OCI-LY7 (cell line): ENCODE data around the gene CUX1. TPM values are rescaled to one million over a fixed set of nuclear protein-coding genes. Genes with fewer than 3 reads are reported as not detected.

ENCODE experiments used
- BruUV-seq: library from RNA; stranded (reverse); fragments of 400-500 nt; replicated peaks from 2 replicates; lab custom pipeline; 2021; lab: Mats Ljungman, UMichigan
- CTCF ChIA-PET: fragments of 300-600 bp; sonication (Branson Sonifier 250); formaldehyde crosslinking; loops from one replicate; lab custom pipeline; 2022; ENCODE audit warnings: antibody characterized with exemption; ENCODE audit not compliant: unreplicated experiment; lab: Charles Lee
- POLR2A ChIA-PET: fragments of 300-600 bp; sonication (Branson Sonifier 250); formaldehyde crosslinking; loops from one replicate; lab custom pipeline; 2022; ENCODE audit warnings: antibody characterized with exemption; lab: Charles Lee
- DNase-seq: peaks from one replicate; pipeline ENCODE4 v3.0.0-alpha.2; 2015; ENCODE audit warnings: low spot score
- H2AFZ ChIP-seq: fragments of 200-600 bp; sonication (generic), shearing (Covaris generic); 2 replicates; pipeline ENCODE4 v1.6.1; 2014; ENCODE audit warnings: mild to moderate bottlenecking, antibody characterized with exemption, low read length, moderate library complexity
- H3K27ac ChIP-seq: fragments of 200-600 bp; sonication (generic); 2 replicates; pipeline ENCODE4 v1.5.1; 2014; ENCODE audit warnings: mixed run types, low read depth, mild to moderate bottlenecking, moderate library complexity, low read length, inconsistent platforms; ENCODE audit not compliant: poor library complexity, severe bottlenecking
- H3K36me3 ChIP-seq: fragments of 200-600 bp; sonication (generic); 2 replicates; pipeline ENCODE4 v1.6.1; 2014; ENCODE audit warnings: mild to moderate bottlenecking, antibody characterized with exemption, low read length, moderate library complexity, mixed read lengths; ENCODE audit not compliant: insufficient read depth
- H3K4me1 ChIP-seq: fragments of 200-600 bp; sonication (generic); 2 replicates; pipeline ENCODE4 v1.5.1; 2014; ENCODE audit warnings: mild to moderate bottlenecking, low read length; ENCODE audit not compliant: insufficient read depth, poor library complexity, severe bottlenecking
- H3K4me2 ChIP-seq: fragments of 200-600 bp; sonication (generic); 2 replicates; pipeline ENCODE4 v1.6.1; 2014; ENCODE audit warnings: mild to moderate bottlenecking, low read length
- H3K4me3 ChIP-seq: fragments of 200-600 bp; sonication (generic); 2 replicates; pipeline ENCODE4 v1.5.1; 2014; ENCODE audit warnings: mild to moderate bottlenecking, low read depth, low read length; ENCODE audit not compliant: poor library complexity, severe bottlenecking
- H3K79me2 ChIP-seq: fragments of 200-600 bp; sonication (generic); 2 replicates; pipeline ENCODE4 v1.6.1; 2016; ENCODE audit warnings: low read depth, mild to moderate bottlenecking, low read length, moderate library complexity, mixed read lengths; ENCODE audit not compliant: insufficient read depth
- H3K9me2 ChIP-seq: fragments of 200-600 bp; sonication (generic); 2 replicates; pipeline ENCODE4 v1.6.1; 2016; ENCODE audit warnings: mild to moderate bottlenecking, low read length, mixed read lengths; ENCODE audit not compliant: insufficient read depth
- H3K9me3 ChIP-seq: fragments of 200-600 bp; sonication (generic); 2 replicates; pipeline ENCODE4 v1.6.1; 2014; ENCODE audit warnings: mild to moderate bottlenecking, mixed run types, low read length, mixed read lengths
- H4K20me1 ChIP-seq: fragments of 200-600 bp; sonication (generic); 2 replicates; pipeline ENCODE4 v1.6.1; 2014; ENCODE audit warnings: mild to moderate bottlenecking, antibody characterized with exemption, low read length, moderate library complexity, mixed read lengths; ENCODE audit not compliant: insufficient read depth
- CTCF ChIP-seq: fragments of 200-600 bp; sonication (generic); conservative IDR thresholded peaks from 2 replicates; pipeline ENCODE4 v1.5.1; 2014; ENCODE audit warnings: mild to moderate bottlenecking, antibody characterized with exemption, low read length, moderate library complexity, mixed read lengths
- EZH2phosphoT487 ChIP-seq: fragments of 200-600 bp; sonication (generic); IDR thresholded peaks from 2 replicates; pipeline ENCODE4 v1.6.1; 2018; ENCODE audit warnings: low read depth, borderline replicate concordance, mild to moderate bottlenecking, mixed run types, antibody characterized with exemption, low read length, moderate library complexity, mixed read lengths
- intact Hi-C: fragments of 100-400 bp; cut with micrococcal nuclease; formaldehyde crosslinking; loops from one replicate; pipeline ENCODE4 v1.10.0; 2022; ENCODE audit not compliant: unreplicated experiment
- total RNA-seq, 2 experiments: library from RNA; depleted of rRNA in 1 of 2; stranded (reverse); fragments of >200 nt in 1 of 2; shearing (Covaris generic) in 1 of 2; gene quantifications; 2 replicates each; pipeline ENCODE4 v1.2.3, GENCODE V29; 2014 to 2022

Gene CUX1
- total RNA-seq, 2 experiments from 2014 or later, result 143 to 199 TPM

DNA sequence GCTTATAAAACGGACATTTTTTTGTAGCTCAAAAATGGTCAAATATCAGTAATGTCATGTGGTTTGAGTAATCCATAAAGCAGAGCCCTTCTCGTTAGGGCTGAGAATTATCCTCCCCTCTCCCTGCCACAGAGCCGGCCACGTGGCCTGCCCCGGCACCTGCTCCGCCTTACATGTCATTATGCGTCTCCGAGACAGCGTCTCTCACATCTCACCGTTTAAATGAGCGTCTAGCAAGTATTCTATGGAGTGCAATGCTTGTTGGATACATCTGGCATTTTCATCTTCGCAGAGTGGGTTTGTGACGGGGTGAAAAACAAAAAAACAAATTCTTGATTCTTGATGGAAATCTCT lies 86.1 kb downstream of the CUX1 start:
- no peak overlapping the region for H3K27ac ChIP-seq
- ChIA-PET POLR2A (interaction anchor here (0.8 to 1.1 kb wide), 2 partner anchors 16 to 33 kb away, joined by 3 read pairs; no protein-coding TSS in a partner anchor), CTCF (no interaction called here)
- peaks cover 7% of the 10 kb centered on the region for H4K20me1 ChIP-seq
- TF ChIP-seq CTCF, result no peak
- no peak for TF ChIP-seq EZH2phosphoT487
- H3K4me1 ChIP-seq, result peaks cover 16% of the 10 kb centered on the region
- H3K9me2 ChIP-seq, result no peaks in the 10 kb centered on the region
- DNase-seq, result no peak
- no TSS peak for BruUV-seq
- no peaks in the 10 kb centered on the region for H3K9me3 ChIP-seq
- no peak overlapping the region for H3K4me2 ChIP-seq
- no peak overlapping the region for H3K4me3 ChIP-seq
- H2AFZ ChIP-seq, result no peak overlapping the region
- intact Hi-C loops, result no loop called here
- peaks cover 90% of the 10 kb centered on the region for H3K36me3 ChIP-seq
- H3K79me2 ChIP-seq, result peaks cover 100% of the 10 kb centered on the region

GRCh38 chr7:101904019-101904418 lies 86.6 kb downstream of the CUX1 start:
- Histone ChIP-seq H4K20me1 (peaks cover 9% of the 10 kb centered on the region), H3K4me1 (peaks cover 19% of the 10 kb centered on the region), H3K9me2 (no peaks in the 10 kb centered on the region), H2AFZ (no peak overlapping the region), H3K4me3 (no peak overlapping the region), H3K36me3 (peaks cover 87% of the 10 kb centered on the region), H3K79me2 (peaks cover 100% of the 10 kb centered on the region), H3K4me2 (no peak overlapping the region), H3K27ac (no peak overlapping the region), H3K9me3 (no peaks in the 10 kb centered on the region)
- CTCF ChIA-PET, result no interaction called here
- POLR2A ChIA-PET, result interaction anchor here (0.7 to 1.1 kb wide), 3 partner anchors 15 to 209 kb away, joined by 3 to 5 read pairs (median 3); no protein-coding TSS in a partner anchor
- no peak for DNase-seq
- no peak for TF ChIP-seq EZH2phosphoT487
- TF ChIP-seq CTCF, result no peak
- no TSS peak for BruUV-seq
- intact Hi-C loops, result no loop called here

DNA sequence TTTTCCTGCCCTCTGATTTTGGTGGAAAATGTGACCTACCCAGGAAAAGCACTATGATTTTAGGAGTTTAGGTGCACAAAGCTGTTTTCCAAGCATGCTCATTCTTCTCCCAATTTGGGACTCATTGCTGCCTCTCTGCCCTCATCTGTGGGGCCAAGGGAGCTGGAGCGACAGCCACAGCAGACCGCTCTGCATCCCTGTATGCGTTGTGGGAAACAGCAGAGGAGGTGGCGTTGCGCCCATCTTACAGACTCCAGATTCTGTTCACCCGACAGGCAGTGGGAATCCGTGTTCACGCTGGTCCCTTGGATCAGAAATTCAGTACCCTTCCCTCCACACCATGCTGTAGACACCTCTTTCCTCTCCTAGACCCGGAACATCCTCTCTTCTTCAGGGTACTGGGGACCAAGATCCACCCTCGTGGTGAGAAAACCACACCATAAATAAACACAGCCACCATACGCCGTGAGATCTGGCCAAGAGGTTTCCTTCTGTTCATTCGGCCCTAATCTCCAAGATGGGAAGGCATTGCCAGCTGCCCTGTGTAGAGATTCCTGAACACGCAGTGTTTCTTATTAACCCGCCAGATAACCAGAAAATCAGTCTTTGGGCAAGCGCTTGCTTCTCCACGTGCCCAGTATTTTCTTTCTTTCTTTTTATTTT lies 87.9 kb downstream of the CUX1 start:
- H2AFZ ChIP-seq, result no peak overlapping the region
- DNase-seq, result no peak
- CTCF ChIA-PET, result no interaction called here
- H3K27ac ChIP-seq, result no peak overlapping the region
- peaks cover 9% of the 10 kb centered on the region for H4K20me1 ChIP-seq
- no peak overlapping the region for H3K4me2 ChIP-seq
- H3K4me1 ChIP-seq, result peaks cover 19% of the 10 kb centered on the region
- H3K9me2 ChIP-seq, result no peaks in the 10 kb centered on the region
- BruUV-seq, result no TSS peak
- H3K9me3 ChIP-seq, result no peaks in the 10 kb centered on the region
- peaks cover 100% of the 10 kb centered on the region for H3K79me2 ChIP-seq
- no peak overlapping the region for H3K4me3 ChIP-seq
- H3K36me3 ChIP-seq, result peaks cover 79% of the 10 kb centered on the region
- intact Hi-C loops, result no loop called here
- POLR2A ChIA-PET, result interaction anchor here (0.7 kb wide), 1 partner anchor 30 kb away, joined by 3 read pairs; no protein-coding TSS in a partner anchor
- TF ChIP-seq CTCF (no peak), EZH2phosphoT487 (no peak)
